NCI-H2171 treated with DMSO at 0.1 percent for 48 hours (cell line): Measurements from ENCODE around the gene SNRNP70.
"Not testable (repeated sequence)": the region's sequence is repeated elsewhere in the genome, so short reads cannot be mapped to it uniquely, and the experiment has no call there.

Source experiments
- DNase-seq: peaks from one replicate; lab custom pipeline; 2025; lab: John Stamatoyannopoulos, UW

SNRNP70 gene

GRCh38 chr19:49064768-49065611 lies 20.3 kb upstream of the SNRNP70 start, which contains the start of gene NTF4:
Gene NTF4, minus strand, starts transcription at chr19:49064818. Its CDS starts 2,821 bp downstream, at chr19:49061997.
- DNase-seq = peak; percentile 28

- no peak for DNase-seq
These were observed 19.2 kb upstream of the SNRNP70 start for GRCh38 chr19:49065905-49066512.

GRCh38 chr19:49067554-49067953 lies 17.7 kb upstream of the SNRNP70 start:
- DNase-seq = peak; percentile 74

DNA sequence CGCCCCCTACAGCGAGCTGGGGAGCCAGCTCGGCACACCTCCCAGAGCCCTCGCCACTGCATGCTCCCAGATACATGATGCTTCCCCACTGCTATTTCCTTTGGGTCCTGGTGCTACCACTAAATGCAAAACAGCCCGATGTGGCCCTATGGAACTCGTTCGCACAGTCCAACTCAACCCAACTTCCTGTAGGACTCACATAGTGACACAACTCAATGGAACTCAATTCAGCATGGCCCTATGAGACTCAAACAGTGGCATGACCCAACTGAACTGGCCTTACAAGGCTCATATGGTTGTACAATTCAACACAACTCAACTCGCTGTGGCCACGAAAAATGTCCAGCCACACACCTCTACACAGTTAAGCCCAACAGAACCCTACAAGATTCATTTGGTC lies 16.2 kb upstream of the SNRNP70 start:
- DNase-seq = no peak

DNA sequence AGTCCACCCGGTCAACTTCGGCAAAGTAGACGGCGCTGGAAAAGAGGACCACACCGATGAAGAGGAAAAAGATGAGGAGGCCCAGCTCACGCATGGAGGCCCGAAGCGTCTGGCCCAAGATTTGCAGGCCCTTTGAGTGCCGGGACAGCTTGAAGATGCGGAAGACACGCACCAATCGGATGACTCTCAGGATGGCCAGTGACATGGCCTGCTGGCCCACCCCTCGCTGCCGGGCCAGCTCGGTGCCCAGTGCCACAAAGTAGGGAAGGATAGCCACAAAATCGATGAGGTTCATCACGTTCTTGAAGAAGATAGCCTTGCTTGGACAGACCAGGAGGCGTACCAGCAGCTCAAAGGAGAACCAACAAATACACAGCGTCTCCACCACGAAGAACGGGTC lies 14.8 kb upstream of the SNRNP70 start:
- no peak for DNase-seq

GRCh38 chr19:49071860-49072547 lies 13.2 kb upstream of the SNRNP70 start:
- peak; percentile 11 for DNase-seq

- DNase-seq = peak; percentile 20
These were observed 11.5 kb upstream of the SNRNP70 start for GRCh38 chr19:49073514-49074378.

DNA sequence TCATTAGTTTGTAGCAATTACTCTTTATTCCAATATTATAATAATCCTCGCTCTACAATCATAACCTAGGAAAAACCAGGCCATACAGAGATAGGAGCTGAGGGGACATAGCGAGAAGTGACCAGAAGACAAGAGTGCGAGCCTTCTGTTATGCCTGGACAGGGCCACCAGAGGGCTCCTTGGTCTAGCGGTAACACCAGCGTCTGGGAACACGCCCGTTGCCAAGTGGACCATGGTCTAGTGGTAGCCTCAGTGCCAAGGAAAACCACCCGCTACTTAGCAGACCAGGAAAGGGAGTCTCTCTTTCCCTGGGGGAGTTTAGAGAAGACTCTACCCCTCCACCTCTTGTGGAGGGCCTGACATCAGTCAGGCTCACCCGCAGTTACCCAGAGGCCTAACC lies 10.4 kb upstream of the SNRNP70 start:
- DNase-seq = not testable (repeated sequence)

DNA sequence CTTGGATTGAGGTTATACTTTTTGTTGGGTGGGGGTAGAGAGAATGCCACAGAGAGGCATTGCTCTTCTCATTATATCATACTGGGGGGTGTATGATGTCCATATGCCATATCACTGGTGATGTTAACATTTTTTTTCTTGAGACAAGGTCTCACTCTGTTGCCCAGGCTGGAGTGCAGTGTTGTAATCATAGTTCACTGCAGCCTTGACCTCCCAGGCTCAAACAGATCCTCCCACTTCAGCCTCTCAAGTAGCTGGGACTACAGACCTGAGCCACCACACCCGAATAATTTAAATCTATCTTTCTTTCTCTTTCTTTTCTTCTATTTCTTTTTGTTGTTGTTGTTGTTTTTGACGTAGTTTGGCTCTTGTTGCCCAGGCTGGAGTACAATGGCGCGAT lies 4.9 kb upstream of the SNRNP70 start:
- DNase-seq = no peak

DNA sequence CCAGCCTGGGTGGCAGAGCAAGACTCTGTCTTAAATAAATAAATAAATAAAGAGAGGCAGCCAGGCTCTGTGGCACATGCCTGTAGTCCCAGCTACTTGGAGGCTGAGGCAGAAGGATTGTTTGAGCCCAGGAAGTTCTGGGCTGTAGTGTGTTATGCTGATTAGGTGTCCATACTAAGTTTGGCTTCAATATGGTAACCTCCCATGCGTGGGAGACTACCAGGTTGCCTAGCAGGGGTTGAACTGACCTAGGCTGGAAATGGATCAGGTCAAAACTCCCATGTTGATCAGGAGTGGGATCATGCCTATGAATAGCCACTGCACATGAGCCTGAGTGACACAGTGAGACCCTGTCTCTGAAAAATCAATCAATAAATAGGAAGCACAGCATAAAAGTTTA lies 4.0 kb upstream of the SNRNP70 start:
- DNase-seq = no peak

DNA sequence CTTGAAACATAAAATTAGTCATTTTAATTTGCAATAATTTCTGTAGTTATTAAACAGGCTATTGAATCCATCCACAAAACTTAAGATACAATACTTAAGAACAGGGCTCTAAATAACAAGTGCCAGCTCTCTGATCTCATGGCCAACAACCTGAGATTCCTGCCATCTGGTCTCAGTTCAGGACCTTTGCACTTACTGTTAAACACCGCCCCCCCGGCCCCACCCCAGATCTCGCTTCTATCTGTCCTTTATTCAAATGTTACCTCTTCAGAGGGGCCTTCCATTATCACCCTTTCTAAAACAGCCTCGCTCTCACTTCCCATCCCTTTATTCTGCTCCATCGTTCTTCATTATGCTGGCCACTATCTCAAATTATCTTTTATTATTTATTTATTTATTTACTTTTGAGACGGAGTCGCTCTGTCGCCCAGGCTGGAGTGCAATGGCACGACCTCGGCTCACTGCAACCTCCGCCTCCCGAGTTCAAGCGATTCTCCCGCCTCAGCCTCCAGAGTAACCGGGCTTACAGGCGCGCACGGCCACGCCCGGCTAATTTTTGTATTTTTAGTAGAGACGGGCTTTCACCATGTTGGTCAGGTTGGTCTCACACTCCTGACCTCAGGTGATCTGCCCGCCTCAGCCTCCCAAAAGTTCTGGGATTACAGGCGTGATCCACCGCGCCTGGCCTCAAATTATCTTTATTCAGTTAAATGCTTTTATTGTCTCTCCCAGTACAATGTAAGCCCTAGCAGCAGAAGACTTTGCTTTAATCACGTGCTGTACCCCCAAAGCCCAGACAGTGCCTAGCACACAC lies 838 bp upstream of the SNRNP70 start:
- no peak for DNase-seq

- no peak for DNase-seq
These were observed 599 bp downstream of the SNRNP70 start for GRCh38 chr19:49085868-49086232.

GRCh38 chr19:49086296-49086695 lies 1.0 kb downstream of the SNRNP70 start:
- DNase-seq = no peak

DNA sequence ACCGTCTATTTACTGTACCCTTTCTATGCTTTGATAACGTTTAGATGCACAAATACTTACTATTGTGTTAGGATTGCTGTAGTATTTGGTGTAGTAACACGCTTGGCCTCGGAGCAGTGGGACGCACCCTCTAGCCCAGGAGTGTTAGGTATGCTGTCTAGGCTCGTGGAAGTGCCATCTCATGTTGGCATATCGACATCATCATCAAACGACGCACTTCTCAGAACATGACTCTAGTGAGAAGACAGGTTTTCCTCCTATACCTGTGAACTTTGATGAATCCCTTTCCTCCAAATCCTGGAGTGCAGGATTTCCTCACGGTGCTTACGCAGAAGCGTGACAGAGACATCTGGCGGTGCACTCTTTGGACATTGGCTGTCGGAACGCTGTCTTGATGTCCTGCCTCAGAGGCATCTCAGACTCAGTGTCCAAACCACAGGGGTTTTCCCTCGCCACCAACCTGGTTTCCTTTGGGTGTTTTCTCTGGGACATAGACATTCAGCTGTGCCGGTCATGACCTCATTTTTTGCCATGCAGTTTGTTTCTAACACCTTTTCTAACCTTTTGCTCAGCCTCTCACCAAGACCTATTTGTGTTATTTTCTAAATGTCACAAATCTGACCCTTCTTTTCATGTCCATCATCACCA lies 6.3 kb downstream of the SNRNP70 start:
- no peak for DNase-seq

- DNase-seq = no peak
These were observed 7.4 kb downstream of the SNRNP70 start for GRCh38 chr19:49092686-49093085.

DNA sequence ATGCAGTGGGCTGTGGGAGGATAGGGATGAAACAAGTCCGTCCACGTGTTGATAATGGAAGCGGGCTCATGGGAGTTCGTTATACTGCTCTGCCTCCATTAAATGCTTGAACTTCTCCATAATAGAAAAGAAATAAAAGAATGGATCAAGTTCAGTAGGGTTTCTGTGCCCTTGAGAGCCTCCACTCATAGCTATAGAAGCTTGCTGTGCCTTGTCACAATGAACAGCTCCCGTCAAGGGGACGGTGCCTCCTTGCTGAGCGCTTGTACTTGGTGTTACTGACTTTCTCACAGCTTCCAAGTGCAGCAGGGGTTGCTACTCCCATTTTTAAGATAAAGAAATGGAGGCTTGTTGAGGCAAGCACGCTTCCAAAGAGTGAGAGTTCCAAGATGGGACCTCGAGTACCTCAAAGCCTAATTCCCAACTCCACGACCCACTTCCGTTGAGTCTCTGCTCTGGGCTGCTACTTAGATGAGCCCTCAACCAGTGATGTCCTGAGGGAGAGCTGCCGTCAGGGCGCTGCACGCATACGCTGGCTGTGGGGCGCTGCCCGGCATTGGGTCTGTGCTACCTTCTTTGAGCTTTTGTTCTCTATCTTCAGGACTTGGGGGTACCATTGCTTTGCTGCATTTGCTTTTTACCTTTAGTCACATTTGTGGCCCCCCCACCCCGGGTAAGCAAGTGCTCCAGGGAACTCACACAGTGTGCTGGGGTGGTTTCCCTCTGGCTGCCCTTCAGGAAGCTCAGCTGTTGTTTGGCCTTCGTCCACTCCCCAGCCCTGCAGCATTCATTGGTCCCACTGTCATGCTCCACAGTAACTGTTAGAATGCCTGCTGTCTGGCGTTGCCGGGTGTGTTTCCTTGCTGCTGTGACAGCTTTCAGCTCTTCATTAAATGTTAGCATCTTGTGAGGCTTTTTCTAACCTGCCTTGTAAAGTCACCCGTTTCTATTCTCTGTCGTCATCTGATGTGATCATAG lies 9.5 kb downstream of the SNRNP70 start:
- DNase-seq = no peak

GRCh38 chr19:49097453-49098288 lies 12.4 kb downstream of the SNRNP70 start:
- peak; percentile 72 for DNase-seq

DNA sequence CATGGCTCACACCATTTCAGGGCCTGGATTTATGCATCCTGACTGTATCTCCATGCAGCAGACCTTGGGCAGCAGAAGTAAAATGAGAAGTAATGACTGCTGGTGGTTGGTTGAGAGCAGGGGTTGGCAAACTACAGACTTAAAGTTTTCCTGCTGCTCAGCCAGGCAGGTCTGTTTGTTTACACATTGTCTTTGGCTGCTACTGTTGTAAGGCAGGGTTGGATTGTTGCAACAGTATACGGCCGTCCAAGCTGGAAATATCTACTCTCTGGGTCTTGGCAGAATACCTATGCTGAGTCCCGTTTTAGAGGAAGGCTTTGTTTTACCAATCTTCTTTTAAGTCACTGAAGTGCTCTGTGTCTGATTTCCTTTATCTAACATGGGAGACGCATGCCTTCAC lies 13.5 kb downstream of the SNRNP70 start:
- DNase-seq = no peak
